ENCODE results near the gene GCLM. TPM values are rescaled to one million over a fixed set of nuclear protein-coding genes. Genes with fewer than 3 reads are reported as not detected.
"Not testable (repeated sequence)": the region's sequence is repeated elsewhere in the genome, so short reads cannot be mapped to it uniquely, and the experiment has no call there.

The GCLM gene
- total RNA-seq, 2 donors from 2014 or later, result 12.5 to 28.4 TPM

- no peaks in the 10 kb centered on the region for H3K36me3 ChIP-seq
- no peak overlapping the region for H3K27ac ChIP-seq
- no peak for DNase-seq (ENCODE audit: low spot score)
- H3K4me1 ChIP-seq (ENCODE audit: control insufficient read depth in 1 of 2, low read depth in 2 of 2), result no peaks in the 10 kb centered on the region
- TF ChIP-seq, protein P1, sequence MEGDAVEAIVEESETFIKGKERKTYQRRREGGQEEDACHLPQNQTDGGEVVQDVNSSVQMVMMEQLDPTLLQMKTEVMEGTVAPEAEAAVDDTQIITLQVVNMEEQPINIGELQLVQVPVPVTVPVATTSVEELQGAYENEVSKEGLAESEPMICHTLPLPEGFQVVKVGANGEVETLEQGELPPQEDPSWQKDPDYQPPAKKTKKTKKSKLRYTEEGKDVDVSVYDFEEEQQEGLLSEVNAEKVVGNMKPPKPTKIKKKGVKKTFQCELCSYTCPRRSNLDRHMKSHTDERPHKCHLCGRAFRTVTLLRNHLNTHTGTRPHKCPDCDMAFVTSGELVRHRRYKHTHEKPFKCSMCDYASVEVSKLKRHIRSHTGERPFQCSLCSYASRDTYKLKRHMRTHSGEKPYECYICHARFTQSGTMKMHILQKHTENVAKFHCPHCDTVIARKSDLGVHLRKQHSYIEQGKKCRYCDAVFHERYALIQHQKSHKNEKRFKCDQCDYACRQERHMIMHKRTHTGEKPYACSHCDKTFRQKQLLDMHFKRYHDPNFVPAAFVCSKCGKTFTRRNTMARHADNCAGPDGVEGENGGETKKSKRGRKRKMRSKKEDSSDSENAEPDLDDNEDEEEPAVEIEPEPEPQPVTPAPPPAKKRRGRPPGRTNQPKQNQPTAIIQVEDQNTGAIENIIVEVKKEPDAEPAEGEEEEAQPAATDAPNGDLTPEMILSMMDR (IDR thresholded peaks at IDR 0.05), result no peak
- H3K4me3 ChIP-seq, result no peak overlapping the region
- peaks cover 3% of the 10 kb centered on the region for H3K9me3 ChIP-seq
- no peaks in the 10 kb centered on the region for H3K27me3 ChIP-seq (replicated peaks; ENCODE audit: insufficient read depth)
- no peak for ATAC-seq (ENCODE audit: insufficient number of reproducible peaks, low FRiP score, low read depth)
Measured at GRCh38 chr1:93938461-93939145, 29.4 kb upstream of the GCLM start.

- no peaks in the 10 kb centered on the region for H3K36me3 ChIP-seq
- H3K27ac ChIP-seq, result no peak overlapping the region
- no peak overlapping the region for H3K4me3 ChIP-seq
- DNase-seq (ENCODE audit: low spot score), result no peak
- no peaks in the 10 kb centered on the region for H3K27me3 ChIP-seq (replicated peaks; ENCODE audit: insufficient read depth)
- TF ChIP-seq, protein P1 (IDR thresholded peaks at IDR 0.05), result no peak
- H3K9me3 ChIP-seq, result peaks cover 3% of the 10 kb centered on the region
- ATAC-seq (ENCODE audit: insufficient number of reproducible peaks, low FRiP score, low read depth), result no peak
- no peaks in the 10 kb centered on the region for H3K4me1 ChIP-seq (ENCODE audit: control insufficient read depth in 1 of 2, low read depth in 2 of 2)
Measured at GRCh38 chr1:93937997-93938396, 28.8 kb upstream of the GCLM start.

DNA sequence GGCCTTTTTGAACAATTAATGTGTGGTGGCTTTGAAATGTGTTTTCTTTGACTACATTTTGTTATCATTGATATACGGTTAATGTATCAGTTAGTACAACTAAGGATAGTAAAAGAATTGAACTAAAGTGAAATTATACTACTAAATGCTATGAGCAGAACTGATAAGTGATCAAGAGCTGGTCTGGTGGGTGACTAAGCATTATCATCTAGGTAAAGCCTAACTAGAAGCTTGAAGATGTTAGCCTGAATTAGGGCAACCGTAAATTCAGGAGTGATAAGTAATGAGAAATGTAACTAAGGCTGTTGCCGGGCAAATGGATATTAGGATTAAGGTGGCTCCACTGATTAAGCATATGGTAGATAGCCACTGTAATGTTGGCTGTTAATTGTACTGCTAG, 16.0 kb upstream of the GCLM start:
- no peaks in the 10 kb centered on the region for H3K27me3 ChIP-seq (replicated peaks; ENCODE audit: insufficient read depth)
- no peaks in the 10 kb centered on the region for H3K4me1 ChIP-seq (ENCODE audit: control insufficient read depth in 1 of 2, low read depth in 2 of 2)
- no peaks in the 10 kb centered on the region for H3K36me3 ChIP-seq
- ATAC-seq (ENCODE audit: insufficient number of reproducible peaks, low FRiP score, low read depth) (no peak), DNase-seq (ENCODE audit: low spot score) (no peak)
- TF ChIP-seq, protein P1 (IDR thresholded peaks at IDR 0.05), result no peak
- H3K9me3 ChIP-seq, result no peaks in the 10 kb centered on the region
- H3K27ac ChIP-seq, result no peak overlapping the region
- H3K4me3 ChIP-seq, result no peak overlapping the region

DNA sequence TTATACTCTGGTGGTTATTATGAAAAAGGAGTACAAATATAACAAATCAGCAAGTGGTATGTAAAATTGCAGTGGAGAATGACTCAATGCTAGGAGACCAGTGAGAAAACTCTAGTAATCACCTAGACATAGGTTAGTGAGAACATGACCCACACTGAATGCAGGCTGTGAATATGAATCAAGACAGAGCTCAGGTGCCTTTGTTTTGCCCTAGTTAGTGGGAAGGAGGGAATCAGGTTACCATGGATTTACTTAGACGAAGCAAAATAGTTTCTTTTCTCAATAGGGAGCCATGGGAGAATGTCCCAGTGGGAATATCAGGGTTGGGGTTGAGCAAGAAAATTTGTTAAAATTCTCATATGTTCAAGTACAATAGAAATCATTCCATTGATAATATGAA, 10.6 kb upstream of the GCLM start:
- TF ChIP-seq, protein P1 (IDR thresholded peaks at IDR 0.05), result no peak
- H3K27ac ChIP-seq, result no peak overlapping the region
- no peaks in the 10 kb centered on the region for H3K27me3 ChIP-seq (replicated peaks; ENCODE audit: insufficient read depth)
- no peak overlapping the region for H3K4me3 ChIP-seq
- H3K4me1 ChIP-seq (ENCODE audit: control insufficient read depth in 1 of 2, low read depth in 2 of 2), result no peaks in the 10 kb centered on the region
- DNase-seq (ENCODE audit: low spot score) (no peak), ATAC-seq (ENCODE audit: insufficient number of reproducible peaks, low FRiP score, low read depth) (no peak)
- H3K36me3 ChIP-seq, result no peaks in the 10 kb centered on the region
- H3K9me3 ChIP-seq, result no peaks in the 10 kb centered on the region

DNA sequence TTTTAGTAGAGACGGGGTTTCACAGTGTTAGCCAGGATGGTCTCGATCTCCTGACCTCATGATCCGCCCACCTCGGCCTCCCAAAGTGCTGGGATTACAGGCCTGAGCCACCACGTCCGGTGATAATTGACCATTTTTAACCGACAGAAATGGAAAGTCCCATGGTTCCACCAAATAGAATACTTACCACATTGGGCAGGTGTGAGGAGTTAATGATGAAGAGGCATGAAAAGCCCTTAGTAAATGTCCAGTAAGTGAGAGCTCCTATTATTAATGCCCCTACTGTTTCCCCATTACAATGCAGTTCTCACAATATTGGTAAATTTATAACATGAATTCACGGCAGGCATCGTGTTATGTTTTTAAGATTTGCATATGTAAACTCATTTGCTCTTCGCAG, 8.1 kb upstream of the GCLM start:
- Histone ChIP-seq H3K4me1 (ENCODE audit: control insufficient read depth in 1 of 2, low read depth in 2 of 2) (no peaks in the 10 kb centered on the region), H3K27me3 (replicated peaks; ENCODE audit: insufficient read depth) (no peaks in the 10 kb centered on the region), H3K9me3 (no peaks in the 10 kb centered on the region), H3K27ac (no peak overlapping the region), H3K4me3 (no peak overlapping the region), H3K36me3 (no peaks in the 10 kb centered on the region)
- DNase-seq (ENCODE audit: low spot score) (no peak), ATAC-seq (ENCODE audit: insufficient number of reproducible peaks, low FRiP score, low read depth) (no peak)
- TF ChIP-seq, protein P1 (IDR thresholded peaks at IDR 0.05), result no peak

GRCh38 chr1:93910880-93911279, 1.6 kb upstream of the GCLM start:
- not testable (repeated sequence) for DNase-seq (ENCODE audit: low spot score); H3K9me3 ChIP-seq; ATAC-seq (ENCODE audit: insufficient number of reproducible peaks, low FRiP score, low read depth); H3K27me3 ChIP-seq (replicated peaks; ENCODE audit: insufficient read depth); H3K27ac ChIP-seq; H3K36me3 ChIP-seq; H3K4me3 ChIP-seq
- H3K4me1 ChIP-seq (ENCODE audit: control insufficient read depth in 1 of 2, low read depth in 2 of 2), result peaks cover 7 to 14% of the 10 kb centered on the region in 2 donors

Data from thoracic aorta (tissue), 2 donors.